MCF 10A (cell line): Measurements from ENCODE around the gene ANXA3. TPM values are rescaled to one million over a fixed set of nuclear protein-coding genes. Genes with fewer than 3 reads are reported as not detected.
"Not testable (repeated sequence)": the region's sequence is repeated elsewhere in the genome, so short reads cannot be mapped to it uniquely, and the experiment has no call there.

ENCODE experiments used
- BruUV-seq: library from RNA; stranded (reverse); fragments of 400-500 nt; replicated peaks from 2 replicates; lab custom pipeline; 2021; lab: Mats Ljungman, UMichigan
- CTCF ChIA-PET: fragments of 300-600 bp; sonication (Branson Sonifier 250); formaldehyde crosslinking; extraction: SDS; loops from one replicate; lab custom pipeline; 2021; ENCODE audit warnings: antibody characterized with exemption, inconsistent platforms; lab: Yijun Ruan, JAX
- POLR2A ChIA-PET: fragments of 300-600, 350-650 bp; sonication (Branson Sonifier 250); formaldehyde crosslinking; extraction: SDS; loops from one replicate; lab custom pipeline; 2020; ENCODE audit warnings: antibody characterized with exemption, inconsistent platforms; lab: Yijun Ruan, JAX
- DNase-seq: peaks from one replicate; pipeline ENCODE4 v3.0.0-alpha.2; 2018; ENCODE audit not compliant: unreplicated experiment
- H3K27ac Mint-ChIP-seq: one replicate; pipeline ENCODE4 v1.8.0; 2022; ENCODE audit warnings: mild to moderate bottlenecking, low read depth, mixed read lengths; ENCODE audit not compliant: unreplicated experiment
- H3K27me3 Mint-ChIP-seq: one replicate; pipeline ENCODE4 v1.8.0; 2022; ENCODE audit warnings: mixed read lengths; ENCODE audit not compliant: insufficient read depth, unreplicated experiment
- H3K36me3 Mint-ChIP-seq: one replicate; pipeline ENCODE4 v1.8.0; 2022; ENCODE audit warnings: mild to moderate bottlenecking, moderate library complexity, mixed read lengths; ENCODE audit not compliant: insufficient read depth, unreplicated experiment
- H3K4me1 Mint-ChIP-seq: one replicate; pipeline ENCODE4 v1.8.0; 2022; ENCODE audit warnings: mixed read lengths; ENCODE audit not compliant: insufficient read depth, unreplicated experiment
- H3K4me3 Mint-ChIP-seq: one replicate; pipeline ENCODE4 v1.8.0; 2022; ENCODE audit warnings: mild to moderate bottlenecking, moderate library complexity, mixed read lengths; ENCODE audit not compliant: unreplicated experiment
- H3K9me3 Mint-ChIP-seq: one replicate; pipeline ENCODE4 v1.8.0; 2022; ENCODE audit warnings: mixed read lengths; ENCODE audit not compliant: unreplicated experiment
- intact Hi-C: fragments of 100-400 bp; cut with micrococcal nuclease; formaldehyde crosslinking; loops from 2 replicates; pipeline ENCODE4 v1.14.1; 2022
- total RNA-seq: library from RNA; stranded (reverse); gene quantifications from 2 replicates; pipeline ENCODE4 v1.2.3, GENCODE V29; 2022
- TF ChIP-seq, protein P1 (sequence below): fragments of 200-600 bp; IDR thresholded peaks from one replicate; pipeline ENCODE4 v1.8.0; 2022; ENCODE audit warnings: antibody characterized with exemption, mild to moderate bottlenecking; ENCODE audit not compliant: unreplicated experiment

ANXA3 gene
- total RNA-seq, 1 experiment from 2014 or later: 260 TPM

DNA sequence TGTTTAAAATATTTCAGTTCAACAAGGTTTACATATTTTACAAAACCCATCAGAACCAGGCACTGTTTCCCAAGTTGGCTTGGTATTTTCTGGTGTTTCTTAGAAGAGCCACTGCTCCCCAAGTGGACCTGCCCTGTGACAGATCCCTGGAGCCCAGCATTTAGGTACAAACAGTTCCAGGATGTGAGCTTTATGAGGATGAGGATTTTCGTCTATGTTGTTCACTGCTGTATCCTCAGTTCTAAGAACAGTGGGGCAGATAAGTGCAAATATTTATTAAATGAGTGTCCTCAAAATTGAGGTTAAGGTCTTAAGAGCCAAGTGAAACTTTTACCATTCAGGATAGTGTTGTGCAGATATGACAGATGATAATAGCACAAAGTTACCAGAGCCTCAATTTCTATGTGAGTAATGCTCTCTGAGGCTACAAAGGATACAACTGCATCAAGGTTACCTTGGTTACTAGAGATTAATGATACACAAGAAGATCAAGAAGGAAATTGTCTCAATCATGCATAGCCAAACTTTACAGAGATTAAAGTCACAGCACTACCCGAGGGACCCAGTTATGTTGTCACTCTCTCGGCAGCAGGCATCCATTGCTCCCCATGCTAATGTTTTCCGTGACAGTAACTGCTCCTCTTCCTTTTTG, 37.5 kb downstream of the ANXA3 start:
- H3K4me1 Mint-ChIP-seq: peaks cover 17% of the 10 kb centered on the region
- no peaks in the 10 kb centered on the region for H3K27me3 Mint-ChIP-seq
- intact Hi-C loops: no loop called here
- DNase-seq: no peak
- POLR2A ChIA-PET: no interaction called here
- no peak overlapping the region for H3K4me3 Mint-ChIP-seq
- BruUV-seq: no TSS peak
- TF ChIP-seq, protein P1, sequence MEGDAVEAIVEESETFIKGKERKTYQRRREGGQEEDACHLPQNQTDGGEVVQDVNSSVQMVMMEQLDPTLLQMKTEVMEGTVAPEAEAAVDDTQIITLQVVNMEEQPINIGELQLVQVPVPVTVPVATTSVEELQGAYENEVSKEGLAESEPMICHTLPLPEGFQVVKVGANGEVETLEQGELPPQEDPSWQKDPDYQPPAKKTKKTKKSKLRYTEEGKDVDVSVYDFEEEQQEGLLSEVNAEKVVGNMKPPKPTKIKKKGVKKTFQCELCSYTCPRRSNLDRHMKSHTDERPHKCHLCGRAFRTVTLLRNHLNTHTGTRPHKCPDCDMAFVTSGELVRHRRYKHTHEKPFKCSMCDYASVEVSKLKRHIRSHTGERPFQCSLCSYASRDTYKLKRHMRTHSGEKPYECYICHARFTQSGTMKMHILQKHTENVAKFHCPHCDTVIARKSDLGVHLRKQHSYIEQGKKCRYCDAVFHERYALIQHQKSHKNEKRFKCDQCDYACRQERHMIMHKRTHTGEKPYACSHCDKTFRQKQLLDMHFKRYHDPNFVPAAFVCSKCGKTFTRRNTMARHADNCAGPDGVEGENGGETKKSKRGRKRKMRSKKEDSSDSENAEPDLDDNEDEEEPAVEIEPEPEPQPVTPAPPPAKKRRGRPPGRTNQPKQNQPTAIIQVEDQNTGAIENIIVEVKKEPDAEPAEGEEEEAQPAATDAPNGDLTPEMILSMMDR: no peak
- CTCF ChIA-PET: no interaction called here
- no peaks in the 10 kb centered on the region for H3K9me3 Mint-ChIP-seq
- peaks cover 48% of the 10 kb centered on the region for H3K36me3 Mint-ChIP-seq
- H3K27ac Mint-ChIP-seq: no peak overlapping the region

DNA sequence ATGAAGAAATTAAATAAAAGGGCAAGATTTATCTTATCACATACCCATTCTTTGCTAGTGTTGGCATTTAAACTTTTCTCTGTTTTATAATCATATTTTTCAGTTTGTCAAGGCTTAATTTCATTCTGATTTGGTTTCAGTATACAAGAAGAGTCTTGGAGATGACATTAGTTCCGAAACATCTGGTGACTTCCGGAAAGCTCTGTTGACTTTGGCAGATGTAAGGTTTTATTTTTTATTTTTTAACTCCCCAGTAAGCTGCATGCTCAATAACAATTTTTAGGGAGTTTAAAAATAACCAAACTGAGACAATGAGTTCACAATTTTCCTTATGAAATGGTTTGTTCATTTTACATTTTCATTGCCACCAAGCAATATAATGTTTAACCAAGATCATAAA, 39.8 kb downstream of the ANXA3 start:
- no peaks in the 10 kb centered on the region for H3K27me3 Mint-ChIP-seq
- ChIA-PET CTCF (interaction anchor here (0.5 to 1.7 kb wide), 4 partner anchors 9 to 631 kb away, joined by 3 to 9 read pairs (median 5); partner anchors contain the start of gene PAQR3), POLR2A (interaction anchor here (0.6 to 2.4 kb wide), 6 partner anchors 40 to 532 kb away, joined by 3 to 7 read pairs (median 4); partner anchors contain the start of genes ANXA3 and PAQR3)
- no peak overlapping the region for H3K4me3 Mint-ChIP-seq
- intact Hi-C loops: no loop called here
- H3K4me1 Mint-ChIP-seq: peaks cover 17% of the 10 kb centered on the region
- DNase-seq: no peak
- TF ChIP-seq, protein P1: no peak
- no peaks in the 10 kb centered on the region for H3K9me3 Mint-ChIP-seq
- peak overlapping the region; percentile 54 for H3K27ac Mint-ChIP-seq
- BruUV-seq: no TSS peak
- H3K36me3 Mint-ChIP-seq: peaks cover 59% of the 10 kb centered on the region

DNA sequence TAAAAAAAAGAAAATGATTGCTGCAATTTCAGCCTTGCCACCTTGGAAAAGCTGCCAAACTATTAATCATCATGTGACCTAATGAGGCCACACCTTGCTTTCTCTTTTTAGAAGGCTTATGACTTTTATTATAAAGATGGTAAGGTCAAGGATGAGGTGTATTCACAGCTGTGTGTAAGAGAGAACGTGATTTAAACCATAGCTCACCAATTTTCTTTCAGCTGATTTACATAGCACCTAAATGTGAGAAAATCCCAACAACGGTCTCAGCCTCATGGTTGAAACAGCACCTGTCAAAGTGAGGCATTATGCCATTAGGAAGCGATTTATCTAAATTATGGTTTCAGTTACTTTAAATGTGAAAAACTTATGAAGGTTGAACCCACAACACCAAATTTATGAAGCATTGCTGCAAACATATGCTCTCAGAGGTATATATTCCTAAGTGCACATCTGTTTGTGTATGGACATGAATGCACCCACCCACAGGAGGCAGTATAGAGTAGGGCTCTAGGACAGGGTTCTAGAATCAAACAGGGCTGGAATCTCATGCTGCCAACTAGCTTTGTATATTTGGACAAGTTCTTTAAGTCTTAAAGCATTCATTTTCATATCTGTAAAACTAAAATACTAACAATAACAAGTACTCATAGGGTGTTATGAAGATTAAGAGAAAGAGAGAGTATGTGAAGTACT, 40.7 kb downstream of the ANXA3 start:
- CTCF ChIA-PET: interaction anchor here (0.5 to 1.7 kb wide), 9 partner anchors 9 to 676 kb away, joined by 3 to 9 read pairs (median 4); partner anchors contain the start of gene PAQR3
- Mint-ChIP-seq H3K9me3 (no peaks in the 10 kb centered on the region), H3K36me3 (peaks cover 56% of the 10 kb centered on the region), H3K4me3 (no peak overlapping the region), H3K27me3 (no peaks in the 10 kb centered on the region), H3K27ac (no peak overlapping the region), H3K4me1 (peaks cover 17% of the 10 kb centered on the region)
- POLR2A ChIA-PET: interaction anchor here (0.6 to 2.4 kb wide), 10 partner anchors 9 to 639 kb away, joined by 3 to 7 read pairs (median 4); partner anchors contain the start of genes ANXA3 and PAQR3
- peak; percentile 35 for DNase-seq
- TF ChIP-seq, protein P1: peak; percentile 48
- BruUV-seq: no TSS peak
- intact Hi-C loops: loop anchor here (1.0 kb wide), 1 partner anchor 40 kb away; no protein-coding TSS in a partner anchor

DNA sequence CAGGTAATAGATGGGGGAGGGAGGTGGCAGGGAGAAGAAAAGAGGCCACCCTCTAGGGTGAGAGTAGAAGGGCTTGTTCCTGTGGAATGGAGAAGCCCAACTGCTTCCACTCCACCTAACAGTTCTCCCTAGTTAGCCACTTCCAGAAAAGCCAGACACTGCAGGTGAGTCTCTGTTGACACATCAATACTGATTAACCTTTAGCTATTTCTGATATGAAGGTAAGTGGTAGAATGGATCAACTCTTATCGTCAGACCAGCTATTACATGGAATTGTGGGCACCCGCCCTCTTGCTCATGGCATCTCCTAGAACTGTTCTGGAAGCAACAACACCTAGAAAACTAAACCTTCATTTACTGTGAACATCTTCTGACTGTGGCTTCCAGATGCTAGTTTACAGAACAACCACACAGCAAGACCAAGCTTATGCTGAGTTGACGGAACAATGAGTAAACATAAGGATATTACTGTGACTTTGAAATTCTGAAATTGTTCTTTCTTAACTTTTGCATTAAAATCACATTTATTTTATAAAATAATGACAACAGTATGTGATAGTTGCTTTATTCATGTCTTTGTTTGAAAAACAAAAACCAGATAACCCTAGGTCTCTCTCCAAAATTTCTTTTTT, 44.7 kb downstream of the ANXA3 start:
- TF ChIP-seq, protein P1: no peak
- ChIA-PET POLR2A (interaction anchor here (0.6 to 1.4 kb wide), 4 partner anchors 10 to 206 kb away, joined by 3 to 4 read pairs (median 3); no protein-coding TSS in a partner anchor), CTCF (interaction anchor here (0.7 kb wide), 1 partner anchor 539 kb away, joined by 3 read pairs; no protein-coding TSS in a partner anchor)
- no peaks in the 10 kb centered on the region for H3K27me3 Mint-ChIP-seq
- H3K36me3 Mint-ChIP-seq: peaks cover 61% of the 10 kb centered on the region
- no peaks in the 10 kb centered on the region for H3K9me3 Mint-ChIP-seq
- no peak for DNase-seq
- peaks cover 14% of the 10 kb centered on the region for H3K4me1 Mint-ChIP-seq
- BruUV-seq: no TSS peak
- H3K27ac Mint-ChIP-seq: peak overlapping the region; percentile 57
- H3K4me3 Mint-ChIP-seq: no peak overlapping the region
- intact Hi-C loops: no loop called here

DNA sequence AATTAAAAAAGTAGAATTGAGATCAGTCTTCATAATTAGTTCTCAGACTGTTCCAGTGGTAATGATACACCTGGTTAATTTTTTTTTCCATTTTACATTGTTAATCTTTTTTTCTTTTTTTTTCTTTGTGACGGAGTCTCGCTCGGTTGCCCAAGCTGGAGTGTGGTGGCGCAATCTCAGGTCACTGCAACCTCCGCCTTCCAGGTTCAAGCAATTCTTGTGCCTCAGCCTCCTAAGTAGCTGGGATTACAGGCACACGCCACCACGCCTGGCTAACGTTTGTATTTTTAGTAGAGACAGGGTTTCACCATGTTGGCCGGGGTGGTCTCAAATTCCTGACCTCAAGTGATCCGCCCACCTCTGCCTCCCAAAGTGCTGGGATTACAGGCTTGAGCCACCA, 46.9 kb downstream of the ANXA3 start:
- H3K27ac Mint-ChIP-seq, H3K9me3 Mint-ChIP-seq, H3K27me3 Mint-ChIP-seq, H3K4me3 Mint-ChIP-seq, intact Hi-C loops, DNase-seq, BruUV-seq, H3K4me1 Mint-ChIP-seq: not testable (repeated sequence)
- ChIA-PET POLR2A (interaction anchor here (0.7 kb wide), 1 partner anchor 21 kb away, joined by 3 read pairs; no protein-coding TSS in a partner anchor), CTCF (interaction anchor here (0.6 kb wide), 1 partner anchor 54 kb away, joined by 3 read pairs; no protein-coding TSS in a partner anchor)
- H3K36me3 Mint-ChIP-seq: peaks cover 61% of the 10 kb centered on the region
